ENCODE results near the gene ABCA1.

Gene ABCA1

DNA sequence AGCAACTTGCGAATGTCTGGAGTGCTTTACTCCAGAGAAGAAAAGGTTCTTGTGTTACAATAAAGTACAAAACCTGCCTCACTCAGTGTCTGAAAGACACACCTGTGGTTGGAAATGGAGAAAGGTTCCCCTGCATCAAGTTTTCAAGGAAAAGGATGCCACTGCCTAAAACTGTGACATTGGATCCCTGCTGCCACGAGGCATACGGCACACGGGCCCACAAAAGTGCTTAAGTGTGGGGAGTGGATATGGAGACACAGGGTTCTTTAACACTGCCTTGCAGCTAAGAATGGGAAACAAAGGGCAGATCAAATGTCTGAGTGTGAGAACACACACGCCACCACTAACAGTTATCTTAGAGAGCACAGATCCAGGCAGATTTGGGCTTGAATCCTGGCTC is 89.0 kb downstream of the ABCA1 start:
- DNase-seq (ENCODE audit: low spot score): no peak

- no peak for DNase-seq (ENCODE audit: low spot score)
Measured at GRCh38 chr9:104836767-104837166, 91.2 kb downstream of the ABCA1 start.

- no peak for DNase-seq (ENCODE audit: low spot score)
Measured at GRCh38 chr9:104836235-104836634, 91.7 kb downstream of the ABCA1 start.

- no peak for DNase-seq (ENCODE audit: low spot score)
Measured at GRCh38 chr9:104835161-104835560, 92.8 kb downstream of the ABCA1 start.

DNA sequence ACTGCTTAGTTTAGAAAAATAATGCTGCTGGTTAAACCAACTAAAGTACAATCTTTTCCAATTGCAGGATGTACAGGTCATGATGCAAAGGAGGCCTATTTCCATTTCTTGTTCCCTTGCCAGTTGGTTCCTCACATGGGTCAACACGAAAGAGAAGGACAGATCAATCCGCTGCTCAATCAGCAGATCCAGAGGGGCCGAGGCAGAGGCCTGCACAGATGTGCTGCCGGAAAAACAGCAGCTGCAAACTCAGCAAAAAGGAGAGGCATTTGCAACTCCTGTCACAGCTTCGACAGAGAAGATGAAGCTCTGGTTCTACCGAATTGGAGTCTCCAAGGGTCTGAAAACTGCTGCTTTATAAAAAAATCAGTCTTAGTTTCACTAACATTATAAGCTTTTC is 94.3 kb downstream of the ABCA1 start:
- DNase-seq (ENCODE audit: low spot score): no peak

- DNase-seq (ENCODE audit: low spot score): no peak
Measured at GRCh38 chr9:104831681-104832080, 96.3 kb downstream of the ABCA1 start.

DNA sequence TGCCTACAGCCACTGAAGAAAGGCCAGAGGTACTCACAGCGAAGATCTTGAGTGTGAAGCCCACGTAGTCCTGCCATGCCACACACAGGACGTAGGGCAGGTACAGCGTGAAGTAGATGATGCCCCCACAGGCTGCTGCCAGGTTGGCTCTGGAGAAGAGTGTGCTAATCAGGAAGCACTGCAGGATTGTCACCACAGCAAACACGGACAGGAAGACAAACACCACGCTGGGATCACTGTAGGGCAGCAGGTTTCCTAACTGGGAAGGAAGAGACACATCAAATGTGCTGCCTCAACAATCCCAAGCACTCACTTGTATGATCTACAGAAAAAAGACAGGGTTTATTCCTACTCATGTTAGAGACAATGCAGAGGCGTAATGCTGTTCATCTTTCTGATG is 101.0 kb downstream of the ABCA1 start:
- DNase-seq (ENCODE audit: low spot score): no peak

DNA sequence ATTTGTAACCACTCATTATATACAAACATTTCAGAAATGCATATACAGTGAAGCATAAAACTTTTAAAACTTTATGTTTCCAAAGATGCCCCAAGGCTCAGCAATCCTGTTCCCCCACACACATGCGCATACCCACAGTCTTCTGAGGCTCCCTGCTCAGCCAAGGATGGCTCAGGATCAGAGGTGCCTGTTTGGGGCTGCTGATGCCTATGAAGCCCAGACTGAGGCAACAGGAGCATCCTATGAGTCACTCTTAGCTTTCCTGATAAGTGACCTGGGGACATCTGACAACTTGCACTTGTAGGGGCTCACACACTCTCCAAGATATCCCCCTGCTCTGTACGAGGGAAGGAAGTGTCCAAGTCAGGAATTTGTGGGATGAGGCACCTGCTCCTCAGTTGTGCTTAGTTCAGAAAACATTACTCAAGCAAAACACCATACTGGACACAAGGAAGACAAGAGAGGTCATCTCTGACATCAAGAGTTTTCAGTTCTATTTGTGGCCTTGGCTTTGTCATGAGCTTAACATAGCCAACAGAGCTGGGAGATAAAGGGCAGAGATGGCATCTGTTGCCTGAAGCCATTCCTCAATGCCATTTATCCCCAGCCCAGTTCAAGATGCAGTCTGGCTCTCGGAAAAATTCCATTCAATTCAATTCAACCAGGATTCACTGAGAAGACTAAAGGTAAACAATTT is 101.7 kb downstream of the ABCA1 start:
- DNase-seq (ENCODE audit: low spot score): no peak

GRCh38 chr9:104820336-104820735 is 107.6 kb downstream of the ABCA1 start:
- DNase-seq (ENCODE audit: low spot score): no peak

- DNase-seq (ENCODE audit: low spot score): no peak
Measured at GRCh38 chr9:104819033-104819432, 108.9 kb downstream of the ABCA1 start.

DNA sequence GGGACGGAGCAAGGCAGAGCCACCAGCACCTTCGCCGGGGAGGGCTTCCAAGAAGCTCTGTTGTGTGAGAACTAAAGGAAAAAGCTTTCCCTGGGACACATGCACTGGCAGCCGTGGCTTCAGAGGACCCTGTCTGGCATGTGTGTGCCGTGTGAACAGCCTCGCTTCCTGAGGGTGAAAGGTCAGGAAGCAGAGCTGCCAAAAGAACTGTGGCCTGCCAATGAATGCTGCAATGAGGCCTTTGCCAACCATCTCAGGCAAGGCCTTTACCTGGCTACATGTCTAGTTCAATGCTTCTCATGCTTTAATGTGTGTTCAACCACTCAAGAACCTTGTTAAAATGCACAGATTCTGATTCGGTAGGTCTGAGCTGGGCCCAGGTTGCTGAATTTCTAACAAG is 110.5 kb downstream of the ABCA1 start:
- DNase-seq (ENCODE audit: low spot score): no peak

GRCh38 chr9:104815851-104816565 is 111.9 kb downstream of the ABCA1 start:
- DNase-seq (ENCODE audit: low spot score): no peak

- DNase-seq (ENCODE audit: low spot score): no peak
Measured at GRCh38 chr9:104810421-104811339, 117.3 kb downstream of the ABCA1 start.

GRCh38 chr9:104808035-104808614 is 119.8 kb downstream of the ABCA1 start:
- DNase-seq (ENCODE audit: low spot score): peak; percentile 4

DNA sequence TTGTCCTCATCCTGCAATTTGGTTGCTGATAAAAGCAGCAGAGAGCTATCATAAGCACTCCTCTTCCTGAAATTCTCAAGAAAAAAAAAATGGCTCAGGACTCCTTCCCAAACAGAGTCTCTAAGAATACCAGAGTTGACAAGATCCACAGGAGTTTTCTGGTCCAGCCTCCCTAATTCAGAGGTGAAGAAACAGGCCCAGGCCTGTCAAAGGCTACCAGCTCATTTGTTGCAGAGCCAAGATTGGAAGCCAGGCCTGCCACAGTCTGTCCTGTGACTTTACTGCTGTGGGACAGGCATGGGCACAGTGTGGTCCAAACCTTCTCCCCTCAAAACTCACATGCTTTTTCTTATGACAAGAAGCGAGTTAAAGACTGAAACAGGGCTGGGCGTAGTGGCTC is 122.5 kb downstream of the ABCA1 start:
- no peak for DNase-seq (ENCODE audit: low spot score)

DNA sequence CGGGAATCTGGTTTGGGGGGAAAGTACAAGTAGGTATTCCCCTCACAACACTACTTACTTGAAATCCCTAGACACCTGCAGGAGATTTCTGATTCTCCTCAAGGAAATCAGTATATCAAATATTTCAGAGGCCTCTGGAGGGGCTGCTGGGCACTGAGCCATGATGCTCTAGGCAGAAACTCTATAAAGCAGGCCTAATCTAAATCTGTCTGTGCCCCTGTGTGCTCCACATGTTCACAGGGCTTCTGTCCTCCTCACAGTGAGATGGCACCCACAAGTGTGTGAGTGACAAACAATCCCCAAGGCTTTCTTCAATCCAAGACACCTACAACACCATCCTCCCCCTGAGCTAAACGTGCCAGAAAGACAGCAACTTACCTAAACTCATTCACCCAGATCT is 125.0 kb downstream of the ABCA1 start:
- DNase-seq (ENCODE audit: low spot score): no peak

- peak; percentile 40 for DNase-seq (ENCODE audit: low spot score)
Measured at GRCh38 chr9:104802110-104802509, 125.8 kb downstream of the ABCA1 start.

GRCh38 chr9:104800068-104800785 is 127.7 kb downstream of the ABCA1 start:
- no peak for DNase-seq (ENCODE audit: low spot score)

DNA sequence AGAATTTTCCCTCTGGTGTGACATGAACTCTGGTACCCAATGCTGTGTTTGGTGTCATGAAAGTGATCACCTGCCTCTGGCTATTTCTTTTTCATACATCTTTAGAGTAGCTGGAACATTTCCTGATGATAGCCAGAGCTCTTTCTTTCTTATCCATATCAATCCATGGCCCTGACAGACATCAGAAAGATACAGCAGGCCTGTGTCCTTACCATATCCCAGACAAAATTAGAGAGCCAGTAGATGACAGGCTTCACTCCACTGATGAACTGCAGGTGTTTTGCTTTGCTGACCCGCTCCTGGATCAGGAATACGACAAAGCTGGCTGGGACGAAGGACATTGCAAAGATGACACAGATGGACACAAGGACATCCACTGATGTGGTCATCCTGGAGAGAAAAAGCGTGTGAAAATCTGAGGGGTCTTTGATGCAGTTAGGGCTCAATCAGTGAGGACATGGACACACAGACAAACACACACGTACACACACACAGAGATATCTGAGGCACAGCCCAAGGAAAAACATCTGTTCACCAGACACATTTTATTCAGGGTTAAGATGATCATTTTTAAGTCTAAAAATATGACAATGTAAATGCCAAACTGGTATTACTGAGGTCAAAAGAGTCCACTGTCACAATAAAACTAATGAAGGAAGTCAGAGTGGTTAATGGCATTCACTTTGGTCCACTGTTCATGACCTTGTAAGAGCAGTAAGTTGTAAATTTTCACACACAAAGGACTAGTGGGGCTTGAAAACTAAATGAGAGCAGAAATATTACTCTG is 129.6 kb downstream of the ABCA1 start:
- no peak for DNase-seq (ENCODE audit: low spot score)

DNA sequence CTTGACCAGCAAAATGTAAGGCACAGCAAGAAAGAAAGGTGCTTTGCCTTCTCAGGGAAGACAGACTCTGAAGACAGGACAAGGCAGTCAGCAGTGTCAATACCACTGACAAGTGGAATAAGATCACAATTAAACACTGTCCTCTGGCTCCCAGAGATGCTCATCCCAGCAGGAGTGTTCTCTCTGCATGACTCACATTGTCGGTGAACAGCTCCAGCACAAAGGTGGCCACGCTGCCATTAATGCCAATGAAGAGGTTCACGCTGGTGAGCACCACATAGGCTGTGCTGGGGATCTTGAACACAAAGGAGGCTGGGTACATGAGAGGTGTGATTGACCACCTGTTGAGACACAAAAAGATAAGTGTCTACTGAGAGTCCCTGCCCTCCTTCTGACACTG is 132.1 kb downstream of the ABCA1 start:
- no peak for DNase-seq (ENCODE audit: low spot score)

DNA sequence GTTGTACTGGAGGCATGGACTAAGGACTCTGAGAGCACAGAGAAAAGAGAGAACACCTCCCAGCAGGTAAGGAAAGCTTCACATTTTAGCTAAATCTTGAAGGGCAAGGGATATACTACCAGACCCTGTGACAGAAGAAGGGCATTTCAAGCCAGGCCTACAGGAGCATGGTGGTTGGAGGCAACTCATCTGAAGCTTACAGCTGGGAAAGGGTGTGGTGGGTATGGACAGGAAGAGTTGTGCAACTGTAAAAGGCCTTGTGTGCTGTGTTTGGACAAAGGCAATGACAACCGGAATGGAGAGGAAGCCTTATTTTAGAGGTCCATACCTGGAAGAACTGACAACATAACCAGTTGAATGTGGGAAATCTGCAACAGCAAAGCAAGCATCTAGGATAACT is 132.9 kb downstream of the ABCA1 start:
- no peak for DNase-seq (ENCODE audit: low spot score)

All from cerebellar cortex (tissue), 1 donor.